IMR-90 (cell line): Measurements from ENCODE around the gene EDEM1. TPM values are rescaled to one million over a fixed set of nuclear protein-coding genes. Genes with fewer than 3 reads are reported as not detected.
"Not testable (repeated sequence)": the region's sequence is repeated elsewhere in the genome, so short reads cannot be mapped to it uniquely, and the experiment has no call there.

ENCODE experiments used
- ATAC-seq: fragments of 200-7000 bp; cut with Tn5 transposase; 2 replicates; pipeline ENCODE4 v1.9.1; 2020; ENCODE audit warnings: low read depth, mild to moderate bottlenecking, moderate library complexity
- BruUV-seq: library from RNA; stranded (reverse); fragments of 400-500 nt; replicated peaks from 2 replicates; lab custom pipeline; 2021; lab: Mats Ljungman, UMichigan
- CTCF ChIA-PET: fragments of 300-600 bp; formaldehyde crosslinking; extraction: SDS; loops from one replicate; lab custom pipeline; 2021; ENCODE audit warnings: antibody characterized with exemption; lab: Yijun Ruan, JAX
- POLR2A ChIA-PET: fragments of 300-600 bp; sonication (Branson Sonifier 250); formaldehyde crosslinking; loops from one replicate; lab custom pipeline; 2022; ENCODE audit warnings: antibody characterized with exemption; ENCODE audit not compliant: unreplicated experiment; lab: Charles Lee
- DNase-seq: peaks from one replicate; pipeline ENCODE4 v3.0.0; 2013
- H2AFZ ChIP-seq: replicated peaks from 2 replicates; pipeline ENCODE3; 2013; ENCODE audit warnings: low read length, mild to moderate bottlenecking; ENCODE audit not compliant: poor library complexity
- H2AK5ac ChIP-seq: 2 replicates; pipeline ENCODE4 v1.6.1; 2013; ENCODE audit warnings: low read depth, low read length, inconsistent platforms
- H2AK9ac ChIP-seq: replicated peaks from 2 replicates; pipeline ENCODE3; 2013; ENCODE audit warnings: mild to moderate bottlenecking, low read depth, low read length, moderate library complexity; ENCODE audit not compliant: poor library complexity
- H2BK120ac ChIP-seq: 2 replicates; pipeline ENCODE4 v1.6.1; 2013; ENCODE audit warnings: low read depth, low read length, inconsistent platforms
- H2BK15ac ChIP-seq: 3 replicates; pipeline ENCODE4 v1.6.1; 2013; ENCODE audit warnings: low read depth, low read length, inconsistent platforms
- H2BK20ac ChIP-seq: 2 replicates; pipeline ENCODE4 v1.6.1; 2013; ENCODE audit warnings: low read depth, mild to moderate bottlenecking, inconsistent platforms, low read length, moderate library complexity
- H2BK5ac ChIP-seq: 2 replicates; pipeline ENCODE4 v1.6.1; 2013; ENCODE audit warnings: mild to moderate bottlenecking, low read depth, low read length, inconsistent platforms; ENCODE audit not compliant: poor library complexity, severe bottlenecking
- H3K14ac ChIP-seq: replicated peaks from 2 replicates; pipeline ENCODE4 v1.6.1; 2013; ENCODE audit warnings: low read depth, low read length, inconsistent platforms
- H3K18ac ChIP-seq: 2 replicates; pipeline ENCODE4 v1.6.1; 2013; ENCODE audit warnings: low read depth, low read length, control low read depth
- H3K23ac ChIP-seq: 2 replicates; pipeline ENCODE4 v1.6.1; 2013; ENCODE audit warnings: low read depth, low read length, inconsistent platforms
- H3K27ac ChIP-seq: 2 replicates; pipeline ENCODE4 v1.5.1; 2013; ENCODE audit warnings: mild to moderate bottlenecking, control low read depth, low read length; ENCODE audit not compliant: insufficient read depth
- H3K27me3 ChIP-seq: 2 replicates; pipeline ENCODE4 v1.6.1; 2013; ENCODE audit warnings: low read length; ENCODE audit not compliant: control insufficient read depth, insufficient read depth
- H3K36me3 ChIP-seq: 2 replicates; pipeline ENCODE4 v1.6.1; 2013; ENCODE audit warnings: low read length, mixed read lengths; ENCODE audit not compliant: control insufficient read depth, insufficient read depth
- H3K4ac ChIP-seq: 2 replicates; pipeline ENCODE4 v1.6.1; 2013; ENCODE audit warnings: low read depth, low read length, inconsistent platforms
- H3K4me1 ChIP-seq: 2 replicates; pipeline ENCODE4 v1.6.1; 2013; ENCODE audit warnings: low read length, mixed read lengths; ENCODE audit not compliant: control insufficient read depth, insufficient read depth
- H3K4me2 ChIP-seq: 2 replicates; pipeline ENCODE4 v1.6.1; 2013; ENCODE audit warnings: low read depth, mild to moderate bottlenecking, control low read depth, low read length, moderate library complexity
- H3K4me3 ChIP-seq: 2 replicates; pipeline ENCODE4 v1.5.1; 2013; ENCODE audit warnings: low read depth, mild to moderate bottlenecking, control low read depth, low read length, moderate library complexity; ENCODE audit not compliant: insufficient read depth
- H3K56ac ChIP-seq: 2 replicates; pipeline ENCODE4 v1.6.1; 2013; ENCODE audit warnings: low read length, inconsistent platforms; ENCODE audit not compliant: insufficient read depth; ENCODE audit errors: extremely low read depth
- H3K79me1 ChIP-seq, 2 experiments: 2 replicates each; pipeline ENCODE4 v1.6.1; 2013; ENCODE audit warnings: low read length in 2 of 2, inconsistent platforms in 1 of 2, low read depth in 1 of 2
- H3K9ac ChIP-seq: 2 replicates; pipeline ENCODE4 v1.6.1; 2013; ENCODE audit warnings: low read depth, low read length, control low read depth
- H3K9me1 ChIP-seq: 2 replicates; pipeline ENCODE4 v1.6.1; 2013; ENCODE audit warnings: low read length, inconsistent platforms; ENCODE audit not compliant: insufficient read depth
- H3K9me3 ChIP-seq: 2 replicates; pipeline ENCODE4 v1.6.1; 2013; ENCODE audit warnings: low read length; ENCODE audit not compliant: control insufficient read depth, insufficient read depth
- H4K20me1 ChIP-seq: 2 replicates; pipeline ENCODE4 v1.6.1; 2013; ENCODE audit warnings: low read length, inconsistent platforms; ENCODE audit not compliant: insufficient read depth
- H4K5ac ChIP-seq: 2 replicates; pipeline ENCODE4 v1.6.1; 2013; ENCODE audit warnings: mild to moderate bottlenecking, low read depth, low read length, control low read depth
- H4K8ac ChIP-seq, 2 experiments: 2 replicates each; pipeline ENCODE4 v1.6.1; 2013; ENCODE audit warnings: low read depth in 2 of 2, low read length in 2 of 2, control low read depth in 1 of 2, inconsistent platforms in 1 of 2
- H4K91ac ChIP-seq: 2 replicates; pipeline ENCODE4 v1.6.1; 2013; ENCODE audit warnings: low read depth, low read length, inconsistent platforms; ENCODE audit not compliant: insufficient read depth
- BHLHE40 ChIP-seq: fragments of 150-350 bp; IDR thresholded peaks from 2 replicates; pipeline ENCODE4 v1.6.1; 2016; ENCODE audit warnings: mild to moderate bottlenecking, low read depth, low read length
- CEBPB ChIP-seq: IDR thresholded peaks from 2 replicates; pipeline ENCODE4 v1.6.1; 2012; ENCODE audit warnings: low read depth, low read length, improper control_type of control experiment
- FOS ChIP-seq: fragments of 150-350 bp; IDR thresholded peaks from 2 replicates; pipeline ENCODE4 v1.6.1; 2016; ENCODE audit warnings: low read depth, low read length
- MAFK ChIP-seq: IDR thresholded peaks from 2 replicates; pipeline ENCODE4 v1.6.1; 2012; ENCODE audit warnings: low read depth, low read length, improper control_type of control experiment
- POLR2A ChIP-seq: IDR thresholded peaks from 2 replicates; pipeline ENCODE4 v1.6.1; 2012; ENCODE audit warnings: mild to moderate bottlenecking, low read depth, low read length
- RAD21 ChIP-seq: IDR thresholded peaks from 2 replicates; pipeline ENCODE4 v1.6.1; 2012; ENCODE audit warnings: low read length, improper control_type of control experiment
- RCOR1 ChIP-seq: IDR thresholded peaks from 2 replicates; pipeline ENCODE4 v1.6.1; 2012; ENCODE audit warnings: mild to moderate bottlenecking, low read length, improper control_type of control experiment; ENCODE audit not compliant: insufficient replicate concordance
- RFX5 ChIP-seq: IDR thresholded peaks from 2 replicates; pipeline ENCODE4 v1.8.0; 2012; ENCODE audit warnings: low read depth, mild to moderate bottlenecking, low read length, moderate library complexity
- SMC3 ChIP-seq: fragments of 150-350 bp; IDR thresholded peaks from 2 replicates; pipeline ENCODE4 v1.6.1; 2016; ENCODE audit warnings: low read depth, mild to moderate bottlenecking, antibody characterized with exemption, low read length, moderate library complexity
- WGBS, 2 experiments: methylation state at CpG; one replicate each; pipeline versions ENCODE4 v1.1.5 to v1.1.7; 2013; ENCODE audit warnings: missing lambda C conversion rate in 2 of 2; ENCODE audit not compliant: insufficient read length in 1 of 2; ENCODE audit errors: extremely low coverage in 2 of 2; 5-methylcytosine and 5-hydroxymethylcytosine counted together
- dilution Hi-C: fragments of 300-500 bp; cut with HindIII; formaldehyde crosslinking; loops from one replicate; pipeline ENCODE4 v1.14.3; 2018; ENCODE audit warnings: low sequenced_read_pairs; ENCODE audit not compliant: unreplicated experiment
- in situ Hi-C: fragments of 300-500 bp; cut with MboI; formaldehyde crosslinking; loops from 3 replicates; pipeline ENCODE4 v1.14.3; 2019; ENCODE audit warnings: low sequenced_read_pairs, inconsistent platforms, mixed read lengths
- intact Hi-C: fragments of 100-400 bp; cut with micrococcal nuclease; formaldehyde crosslinking; loops from 2 replicates; pipeline ENCODE4 v1.10.0; 2022
- polyA plus RNA-seq, 3 experiments: library from polyadenylated mRNA; depleted of rRNA; stranded (reverse); fragments of >200 nt; gene quantifications; 2 replicates each; pipeline ENCODE4 v1.2.3, GENCODE V29; 2012; ENCODE audit warnings: low replicate concordance in 1 of 3
- total RNA-seq: library from RNA; depleted of rRNA; stranded (reverse); fragments of >200 nt; gene quantifications from 2 replicates; pipeline ENCODE4 v1.2.3, GENCODE V29; 2012
- TF ChIP-seq, protein P1 (sequence below): fragments of 150-350 bp; IDR thresholded peaks from 2 replicates; pipeline ENCODE4 v1.6.1; 2017; ENCODE audit warnings: mild to moderate bottlenecking, antibody characterized with exemption, low read length, low read depth

EDEM1 gene
- total and polyA plus RNA-seq, 2 of the 4 experiments (the other 2 are of a cell fraction) = 23.5 to 27.0 TPM

DNA sequence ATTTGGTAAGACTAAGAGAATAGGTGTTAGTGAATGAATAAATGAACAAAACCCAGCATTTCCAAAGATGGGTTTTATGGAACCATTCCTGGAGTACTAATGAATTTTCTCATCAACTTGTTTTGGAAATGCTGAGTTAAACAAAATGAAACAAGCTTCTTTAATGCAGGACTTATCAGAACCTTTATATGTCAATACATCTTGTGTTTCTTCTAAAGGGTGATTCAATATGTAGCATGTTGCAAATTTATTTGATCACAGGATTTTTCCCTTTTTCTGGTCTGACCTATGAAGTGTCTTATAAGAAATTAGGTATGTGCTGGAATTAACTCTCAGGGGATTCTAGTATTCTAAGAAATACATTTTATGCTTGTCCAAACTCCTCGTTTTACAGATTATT, 53.2 kb downstream of the EDEM1 start:
- intact Hi-C loops = no loop called here
- no peaks in the 10 kb centered on the region for H3K36me3 ChIP-seq
- H3K27ac ChIP-seq = no peak overlapping the region
- no peak overlapping the region for H3K4ac ChIP-seq
- H3K4me1 ChIP-seq = no peaks in the 10 kb centered on the region; the same call in 1 of the 2 replicates
- dilution Hi-C loops = no loop called here
- H4K5ac ChIP-seq = no peak overlapping the region
- H3K4me3 ChIP-seq = no peak overlapping the region
- H2BK20ac ChIP-seq = no peak overlapping the region
- H2BK120ac ChIP-seq = no peak overlapping the region
- no peak for ATAC-seq
- H3K9me3 ChIP-seq = no peaks in the 10 kb centered on the region
- no peak overlapping the region for H2AK9ac ChIP-seq
- no peak overlapping the region for H2AFZ ChIP-seq
- H4K91ac ChIP-seq = no peak overlapping the region
- no peak overlapping the region for H2BK5ac ChIP-seq
- no peaks in the 10 kb centered on the region for H3K9me1 ChIP-seq
- no peaks in the 10 kb centered on the region for H3K79me1 ChIP-seq
- H3K23ac ChIP-seq = no peak overlapping the region
- H3K18ac ChIP-seq = no peak overlapping the region
- no peaks in the 10 kb centered on the region for H4K20me1 ChIP-seq
- in situ Hi-C loops = no loop called here
- no peak overlapping the region for H2BK15ac ChIP-seq
- no peak overlapping the region for H3K14ac ChIP-seq
- no peak overlapping the region for H3K9ac ChIP-seq
- no peak overlapping the region for H3K56ac ChIP-seq
- WGBS, 2 experiments = no CpG with 5 or more reads among the region's 1 CpG
- no peak overlapping the region for H4K8ac ChIP-seq
- ChIA-PET POLR2A (no interaction called here), CTCF (no interaction called here)
- no peak for DNase-seq
- TF ChIP-seq RCOR1 (no peak), CEBPB (no peak), RAD21 (no peak), RFX5 (no peak), SMC3 (no peak), FOS (no peak), MAFK (no peak), POLR2A (no peak), BHLHE40 (no peak)
- TF ChIP-seq, protein P1, sequence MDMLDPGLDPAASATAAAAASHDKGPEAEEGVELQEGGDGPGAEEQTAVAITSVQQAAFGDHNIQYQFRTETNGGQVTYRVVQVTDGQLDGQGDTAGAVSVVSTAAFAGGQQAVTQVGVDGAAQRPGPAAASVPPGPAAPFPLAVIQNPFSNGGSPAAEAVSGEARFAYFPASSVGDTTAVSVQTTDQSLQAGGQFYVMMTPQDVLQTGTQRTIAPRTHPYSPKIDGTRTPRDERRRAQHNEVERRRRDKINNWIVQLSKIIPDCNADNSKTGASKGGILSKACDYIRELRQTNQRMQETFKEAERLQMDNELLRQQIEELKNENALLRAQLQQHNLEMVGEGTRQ = no peak
- BruUV-seq = no TSS peak
- H3K4me2 ChIP-seq = no peak overlapping the region
- H3K27me3 ChIP-seq = no peaks in the 10 kb centered on the region
- no peak overlapping the region for H2AK5ac ChIP-seq

DNA sequence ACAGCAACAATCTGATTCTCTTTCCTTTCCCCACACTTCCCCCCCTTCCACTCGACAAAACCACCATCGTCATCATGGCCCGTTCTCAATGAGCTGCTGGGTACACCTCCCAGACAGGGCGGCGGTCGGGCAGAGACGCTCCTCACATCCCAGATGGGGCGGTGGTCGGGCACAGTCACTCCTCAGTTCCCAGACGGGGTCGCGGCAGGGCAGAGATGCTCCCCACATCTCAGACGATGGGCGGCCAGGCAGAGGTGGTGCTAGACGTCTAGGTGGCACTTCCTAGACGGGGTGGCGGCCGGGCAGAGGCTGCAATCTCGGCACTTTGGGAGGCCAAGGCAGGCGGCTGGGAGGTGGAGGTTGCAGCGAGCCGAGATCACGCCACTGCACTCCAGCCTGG, 55.3 kb downstream of the EDEM1 start:
- H2BK120ac ChIP-seq, H4K91ac ChIP-seq, H3K79me1 ChIP-seq, H2AK5ac ChIP-seq, H3K36me3 ChIP-seq, CTCF ChIA-PET, H2AFZ ChIP-seq, H4K20me1 ChIP-seq, dilution Hi-C loops, H2AK9ac ChIP-seq, H3K14ac ChIP-seq, H2BK20ac ChIP-seq, H3K23ac ChIP-seq, H2BK5ac ChIP-seq, intact Hi-C loops, H3K27ac ChIP-seq, in situ Hi-C loops, H2BK15ac ChIP-seq, H3K9ac ChIP-seq, H3K9me1 ChIP-seq, H4K8ac ChIP-seq, H3K27me3 ChIP-seq, H3K4me3 ChIP-seq, H3K9me3 ChIP-seq, H3K4me1 ChIP-seq, BruUV-seq, DNase-seq, POLR2A ChIA-PET, H3K4ac ChIP-seq, ATAC-seq, H3K56ac ChIP-seq, H3K18ac ChIP-seq, H4K5ac ChIP-seq, H3K4me2 ChIP-seq: not testable (repeated sequence)
- 85% methylated on average over 7 of the region's 23 CpGs; no CpG with 5 or more reads in 1 of the 2 experiments for WGBS, 2 experiments
